ENCODE measurements around the gene DCC.

DCC gene

DNA sequence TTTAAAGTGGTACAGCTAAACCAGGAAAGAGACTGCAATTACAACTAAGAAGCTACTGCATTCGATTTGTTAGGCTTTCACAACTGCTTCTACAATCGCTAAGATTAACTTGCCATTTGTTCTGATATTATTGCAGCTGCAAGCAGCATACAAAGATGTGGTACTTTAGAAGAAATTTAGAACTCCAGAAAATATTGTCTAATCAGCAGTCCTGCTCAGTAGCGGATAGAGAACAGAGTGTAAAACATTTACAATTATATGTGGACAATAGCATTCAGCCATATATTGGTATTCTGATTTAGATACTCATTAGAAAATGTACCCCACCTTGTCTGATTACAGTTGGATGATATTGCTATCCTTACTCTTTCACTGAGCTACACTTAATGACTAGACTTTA is 265.3 kb downstream of the DCC start:
- DNase-seq = no peak

DNA sequence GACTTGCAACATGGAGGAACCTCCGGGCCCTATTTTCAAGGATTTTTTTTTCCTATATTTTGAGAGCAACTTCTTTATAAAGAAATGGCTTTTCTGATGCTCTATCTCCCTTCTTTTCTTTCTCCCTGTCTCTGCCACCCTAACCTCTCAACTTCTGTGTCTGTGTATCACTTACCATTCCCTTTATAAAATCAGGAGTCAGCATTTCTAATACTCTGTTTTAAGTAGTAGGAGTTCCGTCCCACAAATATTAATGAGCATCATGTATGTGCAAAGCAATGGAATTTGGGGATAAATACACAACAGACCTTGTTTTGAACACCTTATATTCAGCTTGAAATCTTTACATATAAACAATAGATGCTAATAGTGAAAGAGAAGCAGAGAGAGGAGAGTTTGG is 268.0 kb downstream of the DCC start:
- no peak for DNase-seq

DNA sequence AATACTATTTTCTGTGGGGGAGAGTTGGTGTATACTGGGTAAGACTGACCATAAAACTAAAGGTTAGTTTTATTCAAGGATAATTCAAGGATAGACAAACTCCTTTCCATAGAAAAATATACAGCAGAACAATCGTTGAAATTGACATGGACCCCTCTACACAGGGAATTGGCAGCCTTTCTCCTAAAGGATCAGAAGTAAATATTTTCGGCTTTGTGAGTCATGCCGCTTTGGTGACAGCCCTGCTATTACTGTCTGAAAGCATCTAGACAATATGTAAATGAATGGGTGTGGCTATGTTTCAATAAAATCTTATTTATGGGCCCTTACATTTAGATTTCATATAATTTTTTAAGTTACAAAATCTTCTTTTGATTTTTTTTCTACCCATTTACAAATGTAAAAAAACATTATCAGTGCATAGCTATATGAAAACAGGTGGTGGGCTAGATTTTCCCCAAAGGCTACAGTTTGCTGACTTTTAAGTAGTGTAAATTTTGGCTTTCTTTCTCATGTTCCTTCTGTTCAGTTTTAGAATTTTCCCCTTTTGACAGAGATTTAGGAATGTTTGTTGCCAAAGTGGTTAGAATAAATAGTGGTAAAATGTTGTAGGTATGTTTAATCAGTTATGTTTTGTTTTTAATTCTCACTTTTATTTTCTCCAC is 270.6 kb downstream of the DCC start:
- no peak for DNase-seq

DNA sequence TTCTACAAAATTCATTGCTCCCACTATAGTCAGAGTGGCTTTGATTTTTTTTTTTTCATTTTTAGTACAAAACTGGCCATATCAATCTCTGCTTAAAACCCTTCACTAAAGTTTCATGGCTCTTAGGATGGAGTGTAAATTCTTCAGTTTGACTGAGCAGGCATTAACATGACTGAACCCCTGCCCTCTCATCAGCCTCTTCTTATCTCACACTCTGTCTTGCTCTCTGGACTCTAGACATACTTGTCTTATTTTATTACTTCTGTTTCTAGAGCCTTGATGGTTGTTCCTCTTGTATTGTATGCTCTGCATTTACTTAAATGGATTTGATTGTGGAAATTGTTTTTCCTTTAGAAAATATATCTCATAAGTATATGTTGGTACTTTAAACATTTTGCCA is 272.4 kb downstream of the DCC start:
- no peak for DNase-seq

DNA sequence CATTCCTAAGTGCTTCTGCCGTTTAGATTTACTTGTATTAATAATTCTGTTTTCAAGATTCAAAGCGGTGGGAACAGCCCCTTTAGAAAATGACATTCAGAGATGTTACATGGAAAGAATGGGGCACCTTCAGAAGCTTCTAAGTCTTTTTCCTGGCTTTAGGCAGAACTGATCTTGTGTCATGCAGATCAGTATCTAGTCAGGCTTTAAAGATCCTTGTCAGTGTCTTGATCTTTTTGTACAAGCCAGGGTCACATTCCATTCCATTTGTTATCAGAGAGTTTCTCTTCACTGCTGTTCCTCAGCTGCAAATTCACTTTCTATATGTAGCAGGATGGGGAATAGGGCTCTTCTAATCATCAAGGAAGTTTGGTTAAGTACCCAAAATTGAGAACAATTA is 275.3 kb downstream of the DCC start:
- DNase-seq = no peak

DNA sequence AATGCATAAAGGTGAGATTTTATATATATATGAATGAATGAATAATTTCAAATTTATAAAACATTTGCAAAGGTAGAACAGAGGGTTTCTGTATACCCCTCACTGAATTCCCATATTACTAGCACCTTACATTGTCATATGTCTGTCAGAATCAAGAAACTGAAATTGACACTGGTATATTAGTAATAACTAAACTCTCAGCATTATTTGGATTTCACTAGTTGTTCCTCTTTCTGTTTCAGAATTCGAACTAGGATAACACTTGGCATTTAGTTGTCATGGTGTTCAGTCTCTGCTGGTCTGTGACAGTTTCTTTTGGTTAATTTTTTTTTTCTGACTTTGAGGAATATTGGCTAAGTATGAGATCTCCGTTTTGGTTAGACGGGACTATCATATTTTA is 275.9 kb downstream of the DCC start:
- DNase-seq = no peak

DNA sequence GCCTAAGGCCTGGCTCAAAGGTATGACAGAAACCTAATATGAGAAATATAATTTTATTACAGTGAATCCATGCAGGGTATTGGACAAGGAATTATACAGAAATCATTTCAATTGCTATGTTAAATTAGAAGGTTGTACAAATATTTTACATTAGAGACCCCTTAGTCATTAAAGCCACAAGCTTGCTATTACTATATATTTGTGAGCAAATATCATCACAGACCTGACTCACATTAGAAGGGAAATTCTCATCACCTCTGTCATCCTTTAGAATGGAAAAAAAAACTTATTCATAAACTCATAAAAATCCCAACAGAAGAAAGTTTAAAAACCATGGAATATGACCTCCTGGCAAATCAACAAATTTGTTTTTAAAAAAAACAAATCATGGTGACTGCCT is 277.9 kb downstream of the DCC start:
- DNase-seq = no peak

- DNase-seq = no peak
These were observed 281.0 kb downstream of the DCC start for GRCh38 chr18:52620926-52621439.

GRCh38 chr18:52624702-52625101 is 284.7 kb downstream of the DCC start:
- no peak for DNase-seq

DNA sequence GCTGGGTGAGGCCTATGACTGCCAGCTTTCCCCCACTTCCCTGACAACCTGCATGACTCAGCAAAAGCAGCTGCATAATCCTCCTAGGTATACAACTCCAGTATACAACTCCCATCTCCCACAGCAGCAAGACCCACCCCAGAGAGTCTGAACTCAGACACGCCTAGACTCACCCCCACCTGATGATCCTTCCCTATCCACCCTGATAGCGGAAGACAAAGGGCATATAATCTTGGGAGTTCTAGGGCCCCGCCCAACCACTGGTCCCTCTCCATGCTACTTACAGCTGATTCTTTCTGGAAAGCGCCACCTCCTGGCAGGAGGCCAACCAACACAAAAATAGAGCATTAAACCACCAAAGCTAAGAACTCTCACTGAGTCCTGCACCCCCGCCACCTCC is 296.5 kb downstream of the DCC start:
- DNase-seq = no peak

DNA sequence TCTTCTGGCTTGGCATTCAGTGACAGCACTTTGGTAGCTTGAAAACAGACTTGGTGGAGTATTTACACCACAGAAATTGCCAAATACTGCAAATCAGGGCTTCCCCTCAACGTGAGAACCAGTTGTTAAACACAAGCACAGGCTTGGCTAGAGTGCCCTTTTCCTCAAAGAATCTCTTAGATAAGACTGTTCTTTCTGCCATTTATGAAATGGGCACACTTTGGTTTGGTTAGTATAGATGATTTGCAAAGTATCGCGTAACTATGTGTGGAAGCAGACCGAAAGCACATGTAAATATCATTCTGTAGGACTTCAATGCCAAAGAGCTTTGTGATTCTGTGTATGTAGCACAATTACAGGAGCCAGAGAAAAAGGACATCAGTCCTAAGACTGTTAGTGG is 308.2 kb downstream of the DCC start:
- DNase-seq = no peak

GRCh38 chr18:52652391-52652790 is 312.4 kb downstream of the DCC start:
- no peak for DNase-seq

DNA sequence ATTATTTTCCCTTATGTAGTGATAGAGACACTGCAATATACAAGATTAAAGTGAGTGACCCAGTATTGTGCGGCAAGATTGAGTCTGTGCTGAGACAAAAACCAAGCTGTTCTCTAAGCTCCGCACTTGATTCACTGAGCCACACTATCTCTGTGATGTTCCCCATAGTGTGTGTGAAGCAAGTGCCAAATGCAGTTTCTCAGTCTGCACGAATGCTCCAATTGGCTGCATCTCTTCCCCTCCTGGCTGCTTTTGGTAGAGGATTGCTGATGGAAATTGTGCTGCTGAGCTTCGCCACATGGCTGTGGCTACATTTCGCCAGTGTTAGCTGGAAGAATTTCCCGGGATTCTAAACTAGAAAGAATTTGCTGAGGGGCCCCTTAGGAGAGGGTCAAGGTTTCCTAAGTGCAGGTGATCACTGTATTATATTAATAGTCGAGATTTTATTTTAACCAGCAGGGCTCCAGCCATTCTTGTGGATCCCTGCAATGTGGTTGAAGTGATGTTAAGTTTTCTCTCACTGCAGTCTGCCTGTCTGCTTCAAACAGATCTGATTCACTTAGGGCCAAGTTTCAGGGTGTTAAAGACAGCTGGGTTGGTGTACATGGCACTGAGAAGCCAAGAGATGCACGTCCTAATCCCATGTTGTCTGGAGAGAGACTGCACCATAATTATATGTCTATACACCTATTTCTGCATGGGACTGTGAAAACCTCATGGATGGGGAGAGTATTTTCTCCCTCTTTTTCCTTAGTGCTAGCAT is 317.2 kb downstream of the DCC start:
- no peak for DNase-seq

DNA sequence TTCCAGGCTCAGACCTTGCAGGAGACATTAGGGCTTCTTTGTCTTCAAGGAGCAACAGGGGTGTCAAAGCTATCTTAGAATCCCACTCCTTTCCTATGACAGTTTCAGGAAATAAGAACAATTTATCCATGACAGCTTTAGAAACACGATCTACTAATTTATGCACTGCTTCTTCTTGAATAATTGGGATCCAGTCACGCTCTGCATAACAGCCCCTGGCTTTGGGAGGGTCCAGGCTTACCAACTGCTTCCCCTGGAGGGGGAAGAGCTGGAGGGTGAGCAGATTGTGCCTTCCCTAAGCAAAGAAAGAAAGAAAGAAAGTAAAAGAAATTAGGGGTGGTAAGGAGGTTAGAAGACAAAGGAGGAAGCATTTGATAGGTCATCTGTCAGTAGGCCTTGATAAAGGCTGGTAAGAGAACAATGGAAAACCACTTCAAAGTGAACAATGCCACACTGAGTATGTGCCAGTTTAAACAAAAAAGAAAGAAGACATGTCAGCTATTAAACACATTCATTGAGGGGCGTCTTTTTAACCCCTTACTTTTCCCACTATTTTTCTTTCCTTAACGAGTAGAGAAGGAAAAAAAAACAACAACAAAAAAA is 327.6 kb downstream of the DCC start:
- no peak for DNase-seq

GRCh38 chr18:52670896-52671295 is 330.9 kb downstream of the DCC start:
- DNase-seq = no peak

GRCh38 chr18:52678034-52678433 is 338.0 kb downstream of the DCC start:
- DNase-seq = no peak

DNA sequence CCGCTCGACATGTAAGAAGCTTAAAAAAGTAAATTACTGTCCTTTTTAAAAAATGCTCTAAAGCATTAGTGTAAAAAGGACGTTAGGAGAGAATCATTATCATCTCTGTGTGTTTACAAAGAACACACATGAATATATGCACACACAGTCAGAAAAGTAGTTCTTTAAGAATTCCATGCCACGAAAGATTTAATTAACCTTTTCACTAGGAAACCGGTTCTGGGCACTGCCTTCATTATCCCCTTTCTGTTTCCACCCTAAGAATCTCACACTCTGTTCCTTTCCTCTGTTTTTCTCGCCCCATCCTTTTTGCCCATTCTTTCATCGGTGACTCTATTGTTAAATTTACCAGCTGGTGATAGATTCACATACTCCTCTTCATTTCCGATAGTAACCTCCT is 338.6 kb downstream of the DCC start:
- no peak for DNase-seq

GRCh38 chr18:52679354-52679753 is 339.4 kb downstream of the DCC start:
- DNase-seq = no peak

GRCh38 chr18:52682260-52682659 is 342.3 kb downstream of the DCC start:
- no peak for DNase-seq

DNA sequence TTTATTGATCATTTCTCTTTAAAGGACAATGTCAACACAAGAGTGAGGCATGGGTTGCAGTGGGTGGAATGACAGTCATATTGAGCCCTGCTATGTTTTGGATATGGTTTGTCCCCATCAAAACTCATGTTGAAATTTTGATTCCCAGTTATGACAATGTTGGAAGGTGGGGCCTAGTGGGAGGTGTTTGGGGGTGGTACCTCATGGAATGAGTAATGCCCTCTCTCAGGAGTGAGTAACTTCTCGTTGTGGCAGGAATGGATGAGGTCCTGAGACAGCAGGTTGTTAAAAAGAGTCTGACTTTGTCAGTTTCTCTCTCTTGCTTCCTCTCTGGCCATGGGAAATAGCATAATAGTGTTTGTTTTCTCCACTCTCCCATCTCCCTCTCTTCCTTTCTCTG is 345.3 kb downstream of the DCC start:
- DNase-seq = no peak

DNA sequence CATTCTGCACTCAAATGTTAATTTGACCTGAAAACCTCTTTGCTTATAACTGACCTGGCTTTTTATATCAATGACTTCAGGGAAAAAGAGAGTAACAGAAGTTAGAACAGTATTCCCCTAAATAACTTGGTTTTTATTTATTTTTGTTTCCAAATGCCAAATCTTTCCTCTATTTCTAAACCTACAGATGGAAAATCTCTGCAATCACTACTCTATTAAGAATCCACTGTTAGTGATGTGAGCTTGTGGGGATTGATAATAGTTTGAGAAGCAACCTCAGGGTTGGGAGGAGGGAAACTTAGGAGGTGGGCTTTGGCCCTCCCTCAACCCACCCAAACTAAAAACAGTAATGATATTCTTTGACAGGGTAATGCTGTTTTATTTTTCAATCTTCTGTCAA is 351.8 kb downstream of the DCC start:
- DNase-seq = no peak

GRCh38 chr18:52694804-52695203 is 354.8 kb downstream of the DCC start:
- DNase-seq = no peak

GRCh38 chr18:52700116-52700515 is 360.1 kb downstream of the DCC start:
- no peak for DNase-seq

- DNase-seq = no peak
These were observed 360.8 kb downstream of the DCC start for GRCh38 chr18:52700816-52701215.
